ENCODE results near the gene SASH1. TPM values are rescaled to one million over a fixed set of nuclear protein-coding genes. Genes with fewer than 3 reads are reported as not detected.
A peak's percentile ranks its signal among the peaks of the same experiment; 100 is the strongest.

The SASH1 gene
- total RNA-seq, 1 experiment from 2014 or later, result 33.2 TPM

DNA sequence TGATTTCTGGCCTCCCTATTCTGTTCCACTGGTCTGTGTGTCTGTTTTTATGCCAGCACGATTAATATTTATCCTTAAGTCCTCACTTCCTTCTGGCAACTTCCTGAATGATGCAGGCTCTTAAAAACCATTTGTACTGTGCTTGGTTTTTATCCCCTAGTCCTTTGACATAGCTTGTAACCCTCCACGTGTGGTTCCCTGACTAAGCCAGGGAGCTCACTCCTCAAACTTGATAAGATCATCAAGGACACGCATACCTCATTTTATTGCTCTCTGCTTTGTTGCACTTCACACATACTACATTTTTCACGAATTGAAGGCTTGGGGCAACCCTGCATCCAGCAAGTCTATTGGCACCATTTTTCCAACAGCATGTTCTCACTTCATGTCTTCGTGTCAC is 237.8 kb downstream of the SASH1 start:
- Mint-ChIP-seq H3K4me3 (no peak overlapping the region), H3K36me3 (ENCODE audit: insufficient read depth in 1 of 3, low read depth in 3 of 3) (peaks cover 13 to 32% (median 29%) of the 10 kb centered on the region in 3 experiments), H3K27ac (no peak overlapping the region), H3K27me3 (ENCODE audit: low read depth) (no peaks in the 10 kb centered on the region; the same call in 1 of the 2 replicates), H3K9me3 (peaks cover 26 to 35% of the 10 kb centered on the region in 2 experiments), H3K4me1 (peaks cover 6 to 13% of the 10 kb centered on the region in 2 experiments; a peak in 3 of 4 replicates)
- H3K4me1 ChIP-seq (ENCODE audit: insufficient read depth, low read length), result peaks cover 5% of the 10 kb centered on the region
- H3K27ac ChIP-seq (ENCODE audit: insufficient read length, low read depth, low read length), result no peak overlapping the region
- H3K56ac ChIP-seq (ENCODE audit: insufficient read length, low read depth, low read length), result no peak overlapping the region
- no peak overlapping the region for H3K4ac ChIP-seq (ENCODE audit: low read depth, low read length)
- no peak overlapping the region for H2AFZ ChIP-seq (ENCODE audit: low read length)
- no peak overlapping the region for H2BK12ac ChIP-seq (ENCODE audit: insufficient read length, low read depth, low read length)
- H4K8ac ChIP-seq (replicated peaks; ENCODE audit: insufficient read length, low read depth, low read length), result no peak overlapping the region
- peak overlapping the region; percentile 64 for H3K18ac ChIP-seq (ENCODE audit: insufficient read length, low read depth, low read length)
- no peak overlapping the region for H3K4me2 ChIP-seq (ENCODE audit: insufficient read depth, insufficient read length, low read length)
- H4K91ac ChIP-seq (ENCODE audit: insufficient read length, low read depth, low read length), result no peak overlapping the region
- no peaks in the 10 kb centered on the region for H3K79me1 ChIP-seq (ENCODE audit: insufficient read depth, low read depth, low read length, poor library complexity, severe bottlenecking)
- TF ChIP-seq, protein P1, sequence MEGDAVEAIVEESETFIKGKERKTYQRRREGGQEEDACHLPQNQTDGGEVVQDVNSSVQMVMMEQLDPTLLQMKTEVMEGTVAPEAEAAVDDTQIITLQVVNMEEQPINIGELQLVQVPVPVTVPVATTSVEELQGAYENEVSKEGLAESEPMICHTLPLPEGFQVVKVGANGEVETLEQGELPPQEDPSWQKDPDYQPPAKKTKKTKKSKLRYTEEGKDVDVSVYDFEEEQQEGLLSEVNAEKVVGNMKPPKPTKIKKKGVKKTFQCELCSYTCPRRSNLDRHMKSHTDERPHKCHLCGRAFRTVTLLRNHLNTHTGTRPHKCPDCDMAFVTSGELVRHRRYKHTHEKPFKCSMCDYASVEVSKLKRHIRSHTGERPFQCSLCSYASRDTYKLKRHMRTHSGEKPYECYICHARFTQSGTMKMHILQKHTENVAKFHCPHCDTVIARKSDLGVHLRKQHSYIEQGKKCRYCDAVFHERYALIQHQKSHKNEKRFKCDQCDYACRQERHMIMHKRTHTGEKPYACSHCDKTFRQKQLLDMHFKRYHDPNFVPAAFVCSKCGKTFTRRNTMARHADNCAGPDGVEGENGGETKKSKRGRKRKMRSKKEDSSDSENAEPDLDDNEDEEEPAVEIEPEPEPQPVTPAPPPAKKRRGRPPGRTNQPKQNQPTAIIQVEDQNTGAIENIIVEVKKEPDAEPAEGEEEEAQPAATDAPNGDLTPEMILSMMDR (conservative IDR thresholded peaks at IDR 0.05), result no peak
- WGBS (ENCODE audit: extremely low coverage, insufficient read length, low lambda C conversion rate), result no CpG with 5 or more reads among the region's 5 CpGs
- no peak overlapping the region for H2BK20ac ChIP-seq (ENCODE audit: low read depth, low read length, poor library complexity, severe bottlenecking)
- no peak overlapping the region for H3K14ac ChIP-seq (ENCODE audit: insufficient read depth, low read length)
- no peak overlapping the region for H2BK5ac ChIP-seq (ENCODE audit: insufficient read length, low read length)
- H4K5ac ChIP-seq (ENCODE audit: insufficient read length, low read depth, low read length), result no peak overlapping the region
- no peak overlapping the region for H2BK15ac ChIP-seq (ENCODE audit: low read depth, low read length)
- H3T11ph ChIP-seq (ENCODE audit: low read length), result no peak overlapping the region
- no peak overlapping the region for H2BK120ac ChIP-seq (ENCODE audit: low read depth, low read length, poor library complexity, severe bottlenecking)
- DNase-seq, result no peak
- no peak overlapping the region for H3K23ac ChIP-seq (ENCODE audit: insufficient read length, low read depth, low read length)
- H2AK5ac ChIP-seq (ENCODE audit: insufficient read length, low read length), result no peak overlapping the region
- no peaks in the 10 kb centered on the region for H3K27me3 ChIP-seq (ENCODE audit: insufficient read depth, low read length)
- no peaks in the 10 kb centered on the region for H3K23me2 ChIP-seq (ENCODE audit: insufficient read length, low read depth, low read length, poor library complexity, severe bottlenecking)
- H3K9me3 ChIP-seq (ENCODE audit: control insufficient read depth, low read depth, low read length), result no peaks in the 10 kb centered on the region
- H4K20me1 ChIP-seq (ENCODE audit: control insufficient read depth, insufficient read depth, insufficient read length), result no peaks in the 10 kb centered on the region
- no peaks in the 10 kb centered on the region for H3K79me2 ChIP-seq (ENCODE audit: insufficient read depth, low read length)
- H3K9ac ChIP-seq (ENCODE audit: extremely low read depth, insufficient read length, low read length), result no peak overlapping the region
